ENCODE data around the gene DDRGK1.

The DDRGK1 gene

GRCh38 chr20:3237011-3237957 is 32.8 kb upstream of the DDRGK1 start:
- TF ChIP-seq CTCF (IDR thresholded peaks at IDR 0.05; ENCODE audit: insufficient read depth, low read depth, low read length, missing control alignments): no peak
- no peak for DNase-seq (ENCODE audit: low read depth)
- no peak overlapping the region for H3K4me3 ChIP-seq (ENCODE audit: low read depth, low read length)

- no peak for TF ChIP-seq CTCF (IDR thresholded peaks at IDR 0.05; ENCODE audit: insufficient read depth, low read depth, low read length, missing control alignments)
Observed at GRCh38 chr20:3235666-3236324, 31.3 kb upstream of the DDRGK1 start.

GRCh38 chr20:3233991-3234498 is 29.6 kb upstream of the DDRGK1 start:
- DNase-seq (ENCODE audit: low read depth): no peak
- no peak for TF ChIP-seq CTCF (IDR thresholded peaks at IDR 0.05; ENCODE audit: insufficient read depth, low read depth, low read length, missing control alignments)
- H3K4me3 ChIP-seq (ENCODE audit: low read depth, low read length): no peak overlapping the region

More at GRCh38 chr20:3235666-3236324, 31.3 kb upstream of the DDRGK1 start:
- no peak overlapping the region for H3K4me3 ChIP-seq (ENCODE audit: low read depth, low read length)
- no peak for DNase-seq (ENCODE audit: low read depth)

GRCh38 chr20:3233131-3233990 is 28.9 kb upstream of the DDRGK1 start:
- H3K4me3 ChIP-seq (ENCODE audit: low read depth, low read length): no peak overlapping the region
- no peak for TF ChIP-seq CTCF (IDR thresholded peaks at IDR 0.05; ENCODE audit: insufficient read depth, low read depth, low read length, missing control alignments)

GRCh38 chr20:3231889-3232588 is 27.6 kb upstream of the DDRGK1 start:
- H3K4me3 ChIP-seq (ENCODE audit: low read depth, low read length): no peak overlapping the region
- TF ChIP-seq CTCF (IDR thresholded peaks at IDR 0.05; ENCODE audit: insufficient read depth, low read depth, low read length, missing control alignments): no peak
- DNase-seq (ENCODE audit: low read depth): no peak

More at GRCh38 chr20:3233131-3233990, 28.9 kb upstream of the DDRGK1 start:
- no peak for DNase-seq (ENCODE audit: low read depth)

GRCh38 chr20:3231116-3231515 is 26.6 kb upstream of the DDRGK1 start:
- DNase-seq (ENCODE audit: low read depth): no peak
- no peak for TF ChIP-seq CTCF (IDR thresholded peaks at IDR 0.05; ENCODE audit: insufficient read depth, low read depth, low read length, missing control alignments)
- no peak overlapping the region for H3K4me3 ChIP-seq (ENCODE audit: low read depth, low read length)

Measured in GM12865 (cell line).